Middle frontal gyrus (tissue), 1 donor: ENCODE measurements around the gene CHI3L1.
"Not testable (repeated sequence)": the region's sequence is repeated elsewhere in the genome, so short reads cannot be mapped to it uniquely, and the experiment has no call there.

Experiments
- DNase-seq: peaks from one replicate; pipeline ENCODE4 v3.0.0-alpha.2; 2015; ENCODE audit warnings: low spot score; ENCODE audit errors: extremely low spot score

The CHI3L1 gene

DNA sequence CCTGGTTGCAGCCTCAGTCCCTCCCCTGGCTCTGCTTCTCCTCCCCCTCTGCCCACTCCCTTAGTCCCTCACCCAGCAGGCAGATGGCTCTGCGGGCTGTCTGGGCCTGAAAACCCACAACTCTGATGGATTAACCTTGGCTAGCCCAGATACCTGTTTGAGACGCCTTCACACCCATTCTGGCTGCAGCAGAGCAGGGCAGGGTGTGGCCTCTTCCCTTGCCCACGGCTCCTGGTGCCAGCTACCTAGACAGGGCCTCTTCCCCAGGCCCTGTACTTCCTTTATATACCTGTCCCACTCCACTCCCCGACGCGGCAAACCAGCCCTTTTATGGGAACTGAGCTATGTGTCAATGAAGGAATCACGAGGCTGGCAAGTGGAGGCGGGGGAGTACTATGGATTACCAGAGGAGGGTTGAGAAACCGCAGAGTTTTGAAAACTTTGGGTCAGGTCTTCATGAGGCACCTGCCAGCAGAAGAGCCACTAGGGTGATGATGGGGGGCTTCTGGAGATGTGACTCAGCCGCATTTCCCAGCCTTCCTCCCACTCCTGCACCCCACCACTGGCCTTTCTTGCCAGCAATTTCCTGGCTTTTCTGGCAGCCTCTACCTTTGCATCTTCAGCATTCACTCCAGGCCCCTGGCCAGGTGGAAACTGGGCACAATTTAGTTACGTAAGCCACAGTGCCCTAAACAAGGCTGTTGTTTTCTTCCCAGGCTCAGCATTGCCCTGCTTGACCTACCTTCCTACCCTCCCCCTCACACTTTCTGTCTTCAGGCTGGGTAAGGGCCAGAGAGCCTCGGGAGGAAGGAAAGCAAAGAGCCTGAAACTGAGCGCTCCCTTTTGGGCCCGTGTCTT is at the start of gene CHI3L1:
TSS of gene CHI3L1 (minus strand) at position 259 of the 858 bp plus-strand sequence. CDS start at position 178, 81 bp downstream.
- DNase-seq = peak; percentile 21

DNA sequence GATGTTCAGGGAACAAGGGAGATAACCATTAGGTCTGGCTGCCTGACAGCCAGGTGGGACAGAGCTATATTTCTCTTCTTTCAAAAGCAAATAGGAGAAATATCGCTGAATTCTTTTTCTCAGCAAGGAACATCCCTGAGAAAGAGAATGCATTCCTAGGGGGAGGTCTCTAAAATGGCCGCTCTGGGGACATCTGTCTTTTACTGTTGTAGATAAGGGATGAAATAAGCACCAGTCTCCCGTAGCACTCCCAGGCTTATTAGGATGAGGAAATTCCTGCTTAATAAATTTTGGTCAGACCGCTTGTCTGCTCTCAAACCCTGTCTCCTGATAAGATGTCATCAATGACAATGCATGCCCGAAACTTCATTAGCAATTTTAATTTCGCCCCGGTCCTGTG is 48.4 kb upstream of the CHI3L1 start:
- DNase-seq = not testable (repeated sequence)

DNA sequence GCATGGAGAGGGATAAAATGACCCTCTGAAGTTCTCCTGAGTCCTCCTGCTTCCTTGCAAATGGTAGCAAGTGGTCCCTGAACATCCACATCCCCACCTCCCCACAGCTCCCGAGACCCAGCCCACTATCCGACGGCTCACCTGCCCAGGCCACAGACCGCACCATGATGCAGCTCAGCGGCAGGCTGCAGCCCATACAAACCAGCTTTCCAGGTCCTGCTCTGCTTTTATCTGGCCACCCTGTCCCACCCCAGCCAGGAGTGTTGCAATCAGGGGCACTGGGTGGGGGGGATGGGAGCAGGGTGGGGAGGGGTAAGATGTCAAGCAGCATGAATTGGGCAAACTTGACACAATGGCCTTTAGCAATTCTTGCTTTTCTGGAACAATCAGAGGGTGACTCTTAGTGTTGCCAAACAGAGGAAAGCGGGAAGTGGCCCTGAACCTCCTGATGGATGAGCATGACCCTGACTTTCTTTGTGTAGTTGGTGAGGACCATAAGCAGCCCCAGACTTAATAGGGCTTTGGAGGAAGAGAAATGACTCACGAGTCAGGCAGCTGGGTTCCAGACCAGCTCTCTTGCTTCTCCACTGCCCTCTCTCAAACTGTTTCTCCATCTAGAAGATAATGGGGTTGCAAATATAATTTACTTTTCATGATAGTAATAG is 43.1 kb upstream of the CHI3L1 start, which contains the start of gene CHIT1:
TSS of gene CHIT1 (minus strand) at position 203 of the 665 bp plus-strand sequence. CDS start at position 166, 37 bp downstream.
- DNase-seq = no peak

DNA sequence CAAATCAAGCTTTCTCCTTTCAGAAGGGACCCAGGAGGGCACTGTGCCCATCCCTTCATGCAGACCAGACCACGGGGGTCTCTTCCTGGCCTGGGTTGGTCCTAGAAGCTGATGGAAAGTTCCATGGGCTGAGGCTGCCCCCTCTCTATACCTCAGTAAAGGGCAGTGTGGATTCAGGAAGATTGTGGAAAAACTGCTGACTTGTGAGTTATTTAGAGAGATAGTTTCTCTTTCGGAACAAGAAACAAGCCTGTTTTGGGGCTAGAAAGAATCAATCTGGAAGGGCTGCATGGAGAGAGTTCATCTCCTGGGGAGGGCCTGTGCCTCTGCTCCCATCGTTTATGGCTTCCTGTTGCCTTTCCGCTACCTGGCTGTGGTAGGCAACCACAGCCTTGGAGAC is 42.2 kb upstream of the CHI3L1 start:
- DNase-seq = no peak

DNA sequence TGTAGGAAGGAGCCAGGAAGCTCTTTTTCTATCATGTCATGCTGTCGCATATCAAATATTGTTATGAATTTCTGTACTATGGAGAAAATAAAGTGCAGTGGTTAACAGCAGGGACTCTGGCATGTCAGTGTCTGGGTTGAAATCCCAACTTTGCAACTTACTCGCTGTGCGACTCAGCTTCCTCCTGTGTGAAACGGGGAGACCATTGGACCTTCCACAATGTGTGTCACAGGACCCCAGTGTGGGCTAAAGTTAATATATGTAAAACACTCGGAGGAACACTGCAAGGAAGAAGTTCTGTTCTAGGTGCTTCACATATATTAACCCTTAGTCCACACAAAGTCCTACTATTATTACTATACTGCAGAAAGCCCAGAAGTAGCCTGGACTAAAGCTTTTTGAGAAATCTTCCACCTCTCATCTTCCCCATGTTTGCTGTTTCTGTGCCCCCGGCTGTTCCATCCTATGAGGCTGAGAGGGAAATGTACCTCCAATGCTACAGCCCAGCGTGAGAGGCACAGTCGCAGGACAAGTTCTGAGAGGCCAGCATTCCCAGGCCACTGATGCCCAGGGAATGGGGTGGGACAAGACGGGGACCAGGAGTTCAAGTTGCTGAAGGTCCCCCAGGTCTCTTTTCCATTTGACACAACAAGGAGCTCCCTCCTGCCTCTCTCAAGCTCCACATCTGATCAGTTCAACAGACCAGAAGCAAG is 41.0 kb upstream of the CHI3L1 start:
- no peak for DNase-seq

DNA sequence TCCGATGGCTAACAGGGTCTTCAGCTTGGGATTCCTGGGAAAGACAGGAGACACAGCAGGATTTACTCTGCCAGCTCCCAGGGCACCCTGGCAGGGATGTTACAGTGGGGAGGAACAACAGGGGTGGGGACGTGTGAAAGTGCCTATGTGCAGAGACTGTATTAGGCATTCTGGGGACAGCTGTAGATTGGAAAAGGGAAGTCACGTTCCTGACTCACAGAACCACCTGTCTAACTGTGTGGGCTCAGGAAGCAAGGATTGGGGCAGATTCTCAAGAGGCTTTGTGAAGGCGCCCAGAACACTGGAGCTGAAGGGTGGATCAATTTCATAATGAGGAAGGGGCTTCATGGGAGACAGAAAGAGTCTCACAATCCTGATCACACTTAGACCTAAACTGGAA is 38.6 kb upstream of the CHI3L1 start:
- DNase-seq = no peak

DNA sequence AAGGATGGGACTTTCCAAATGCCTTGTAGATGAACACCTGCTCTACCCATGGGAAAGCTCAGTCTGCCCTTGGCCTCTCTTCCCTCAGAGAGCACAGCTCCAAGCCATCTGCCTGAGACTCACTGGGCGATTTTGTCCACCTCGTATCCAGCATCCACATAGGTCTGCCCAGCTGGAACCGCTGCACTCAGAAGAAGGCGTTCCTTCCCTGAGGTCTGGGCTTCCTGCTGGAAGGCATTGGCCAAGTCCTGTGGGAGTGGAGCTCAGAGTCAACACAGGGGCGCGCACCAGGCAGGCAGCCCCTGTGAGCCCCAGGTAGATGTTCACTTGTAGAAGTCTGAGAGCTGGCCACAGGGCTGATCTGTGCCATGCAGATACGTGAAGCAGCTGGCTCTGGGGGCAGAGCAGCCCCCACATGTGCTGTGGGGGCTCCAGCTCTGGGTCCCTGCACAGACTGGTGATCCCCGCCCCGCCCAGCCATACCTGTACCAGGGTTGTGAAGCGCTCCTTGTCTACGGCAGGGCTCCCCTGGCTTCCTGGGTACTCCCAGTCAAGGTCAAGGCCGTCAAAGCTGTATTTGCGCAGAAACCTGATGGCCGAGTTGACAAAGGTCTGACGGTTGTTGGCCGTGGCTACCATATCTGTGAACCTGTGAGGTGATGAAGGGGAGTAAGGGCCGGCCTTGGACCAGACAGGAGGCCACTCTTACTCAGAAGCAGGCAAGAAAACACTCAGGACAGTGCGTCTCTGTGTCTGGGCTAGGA is 36.7 kb upstream of the CHI3L1 start:
- DNase-seq = no peak

DNA sequence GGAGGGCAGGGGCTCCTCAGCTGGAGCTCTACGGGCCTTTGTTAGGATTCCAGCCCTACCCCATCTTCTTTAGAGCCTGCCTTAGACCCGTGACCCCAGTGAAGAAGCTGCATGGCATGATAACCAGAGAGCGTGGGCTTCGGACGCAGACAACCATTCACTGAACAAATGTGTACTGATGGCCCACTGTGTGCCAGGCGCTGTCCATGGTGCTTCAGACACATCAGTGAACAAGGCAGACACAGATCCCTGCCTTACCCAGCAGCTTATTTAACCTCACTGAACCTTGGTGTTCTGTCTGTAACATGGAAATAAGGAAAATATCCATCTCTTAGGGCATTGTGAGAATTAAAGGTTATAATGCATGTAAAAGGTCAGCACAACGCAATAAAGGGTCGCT is 33.4 kb upstream of the CHI3L1 start:
- no peak for DNase-seq

DNA sequence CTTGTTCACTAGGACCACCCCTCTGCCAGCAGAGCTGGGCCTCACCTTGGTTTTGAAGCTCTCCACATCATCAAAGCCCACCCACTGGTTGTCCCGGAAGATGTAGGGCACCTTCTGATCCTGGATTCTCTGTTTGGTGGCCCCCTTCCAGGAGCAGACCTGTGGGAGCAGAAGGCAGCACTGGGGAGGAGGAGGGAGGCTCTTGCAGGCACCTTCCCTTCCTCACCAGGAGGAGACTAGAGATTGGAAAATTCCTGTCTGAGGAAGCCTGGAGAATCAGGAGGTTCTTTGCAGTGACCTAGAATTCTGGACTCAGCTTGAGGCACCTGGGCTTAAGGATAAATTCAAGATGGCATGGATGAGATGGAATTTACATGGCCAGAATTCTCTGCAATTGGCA is 32.7 kb upstream of the CHI3L1 start:
- no peak for DNase-seq

DNA sequence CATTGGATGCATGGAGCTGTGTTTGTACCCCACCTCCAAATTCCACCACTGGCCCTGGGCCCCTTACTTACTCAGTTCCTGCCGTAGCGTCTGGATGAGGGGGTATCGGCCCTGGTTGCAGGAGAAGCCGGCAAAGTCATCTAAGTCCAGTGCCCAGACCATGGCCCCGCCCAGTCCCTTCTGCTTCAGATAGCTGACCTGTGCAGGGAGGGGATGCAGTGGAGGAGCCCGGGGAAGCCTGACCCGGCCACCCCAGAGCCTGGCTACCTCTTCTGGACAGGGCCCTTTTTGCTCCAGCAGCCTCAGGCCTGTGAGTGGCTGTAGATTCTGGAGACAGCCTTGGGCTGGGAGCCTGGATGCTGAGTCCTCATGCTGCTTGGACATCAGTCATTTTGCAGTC is 31.2 kb upstream of the CHI3L1 start:
- DNase-seq = no peak

DNA sequence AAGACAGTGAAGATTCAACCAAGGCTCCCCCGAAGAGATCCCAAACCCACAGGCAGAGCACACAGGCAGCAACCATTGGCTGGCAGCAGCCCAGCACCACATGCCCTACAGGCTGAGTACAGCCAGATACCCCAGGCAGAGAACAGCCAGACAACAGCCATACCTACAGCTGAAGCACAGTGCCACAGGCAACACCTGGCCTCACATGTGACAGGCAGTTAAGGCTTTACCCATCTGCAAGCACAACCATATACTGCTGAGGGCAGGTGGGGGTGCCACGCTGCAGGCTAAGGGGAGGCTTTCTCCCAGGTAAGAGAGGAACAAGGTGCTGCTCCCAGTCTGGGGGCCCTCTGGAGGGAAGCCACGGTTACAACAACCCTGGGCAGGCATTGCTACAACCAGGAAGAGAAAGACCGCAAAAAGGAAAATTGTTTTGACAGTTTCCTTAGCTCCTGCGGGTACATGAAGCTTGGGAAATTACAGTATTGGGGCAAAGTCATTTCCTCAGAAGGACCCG is 30.7 kb upstream of the CHI3L1 start:
- DNase-seq = no peak

DNA sequence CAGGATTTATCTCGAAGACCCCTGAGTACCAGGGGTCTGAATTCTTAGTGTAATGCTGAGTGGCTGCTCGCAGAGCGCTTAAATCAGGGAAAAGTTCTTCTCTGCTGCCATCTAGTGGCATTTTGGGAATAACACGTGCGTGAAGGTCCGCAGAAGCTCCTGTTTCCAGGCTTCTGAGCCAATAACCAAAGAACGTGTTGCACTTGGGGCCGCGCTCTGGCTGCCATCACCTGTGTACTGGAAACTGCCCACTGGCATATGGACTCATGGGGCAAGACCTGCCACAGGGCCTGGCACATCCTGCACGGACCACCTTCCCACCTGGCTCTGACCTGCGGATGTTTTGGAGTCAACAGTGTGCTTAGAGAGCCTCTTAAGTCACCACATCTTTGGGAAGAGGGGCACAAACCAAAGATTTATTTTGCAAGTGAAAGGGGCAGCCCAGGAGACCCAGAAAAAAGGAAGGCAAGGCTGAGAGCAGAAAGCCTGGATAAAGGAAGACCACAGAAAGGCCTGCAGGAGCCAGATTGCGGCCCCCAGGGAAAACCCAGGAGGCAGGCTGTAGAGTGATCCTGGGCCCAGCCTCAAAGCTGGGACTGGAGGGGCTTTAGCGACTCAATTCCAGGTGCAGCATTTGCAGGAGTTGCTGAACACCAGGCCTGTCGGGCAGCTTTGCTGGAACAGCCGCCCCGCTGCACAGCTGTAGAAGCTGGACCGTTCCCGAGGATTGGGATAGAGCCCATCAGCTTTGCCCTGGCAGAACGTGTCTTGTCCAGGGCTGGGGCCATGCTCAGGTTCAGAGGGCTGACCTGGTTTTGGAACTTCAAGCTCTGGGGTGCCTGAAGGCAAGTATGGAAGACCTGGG is 30.0 kb upstream of the CHI3L1 start:
- DNase-seq = peak; percentile 81

DNA sequence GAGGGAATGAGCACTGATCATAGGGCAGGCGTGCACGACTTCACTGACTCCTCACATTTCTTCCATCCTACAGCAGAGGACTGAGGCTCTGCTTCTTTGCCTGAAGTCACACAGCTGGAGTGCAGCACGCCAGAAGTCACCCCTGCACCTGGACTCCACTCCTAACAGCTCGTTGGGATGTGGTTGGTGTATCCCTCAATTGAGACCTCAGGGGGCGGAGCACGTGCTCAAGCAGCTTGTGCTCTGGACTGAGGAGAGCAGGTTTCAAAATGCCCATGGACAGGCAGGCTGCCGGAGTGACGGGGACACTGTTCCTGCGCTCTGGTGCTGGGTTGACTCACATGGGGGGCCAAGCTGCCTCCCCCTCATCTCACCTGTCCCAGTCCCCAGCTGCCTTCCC is 29.1 kb upstream of the CHI3L1 start:
- DNase-seq = no peak

- DNase-seq = no peak
Measured at GRCh38 chr1:203214871-203215270, 28.4 kb upstream of the CHI3L1 start.

DNA sequence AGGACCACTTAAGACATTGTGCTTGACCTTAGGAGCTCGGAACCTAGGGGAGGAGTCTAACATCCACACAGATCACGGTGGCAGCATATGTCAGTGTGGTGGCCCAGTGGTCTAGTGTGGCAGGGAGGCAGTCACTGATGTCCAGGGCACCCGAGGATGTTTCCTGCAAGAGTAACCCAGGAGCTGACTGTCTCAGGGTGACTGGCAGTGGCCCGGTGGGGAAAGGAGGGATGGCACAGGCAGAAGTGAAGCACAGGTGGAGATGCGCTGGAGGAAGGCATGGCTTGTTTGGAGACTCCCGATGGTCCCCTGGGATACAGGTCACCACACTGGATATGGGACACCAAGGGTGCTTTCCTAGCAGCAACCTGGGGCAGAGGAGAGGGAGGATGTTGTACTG is 26.6 kb upstream of the CHI3L1 start:
- DNase-seq = no peak

- DNase-seq = no peak
Measured at GRCh38 chr1:203211812-203212211, 25.3 kb upstream of the CHI3L1 start.

- no peak for DNase-seq
Measured at GRCh38 chr1:203210988-203211387, 24.5 kb upstream of the CHI3L1 start.

GRCh38 chr1:203210350-203210749 is 23.8 kb upstream of the CHI3L1 start:
- no peak for DNase-seq

DNA sequence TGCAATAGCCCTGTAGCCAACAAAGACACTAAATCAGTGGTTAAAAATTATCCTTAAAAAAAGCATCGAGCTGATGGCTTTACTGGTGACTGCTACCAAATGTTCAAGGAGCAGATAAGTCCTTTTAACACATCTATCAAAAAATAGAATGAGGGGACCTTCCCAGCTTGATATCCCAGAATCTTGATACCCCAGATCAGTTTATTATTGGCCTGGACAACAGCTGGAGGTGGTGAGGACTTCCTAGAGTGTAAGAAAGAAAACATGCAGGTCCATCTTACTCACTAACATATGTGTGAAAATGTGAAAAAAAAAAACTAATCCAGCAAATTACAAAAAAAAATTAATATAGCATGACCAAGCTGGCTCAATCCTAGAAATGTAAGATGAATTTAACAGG is 21.7 kb upstream of the CHI3L1 start:
- no peak for DNase-seq

GRCh38 chr1:203207751-203208150 is 21.2 kb upstream of the CHI3L1 start:
- DNase-seq = no peak
